Fibroblast of pulmonary artery (primary cell): ENCODE results near the gene JADE3.

Experiments
- DNase-seq: peaks from one replicate; pipeline ENCODE4 v3.0.0-alpha.2; 2010; ENCODE audit warnings: low read depth
- H3K4me3 ChIP-seq: replicated peaks from 2 replicates; pipeline ENCODE4 v1.5.1; 2011; ENCODE audit warnings: low read depth, mild to moderate bottlenecking, control low read depth, low read length, moderate library complexity
- TF ChIP-seq, protein P1 (sequence below): IDR thresholded peaks from 2 replicates; pipeline ENCODE4 v1.5.1; 2011; ENCODE audit warnings: mild to moderate bottlenecking, control low read depth, low read length, inconsistent platforms; ENCODE audit errors: missing control alignments

JADE3 gene

DNA sequence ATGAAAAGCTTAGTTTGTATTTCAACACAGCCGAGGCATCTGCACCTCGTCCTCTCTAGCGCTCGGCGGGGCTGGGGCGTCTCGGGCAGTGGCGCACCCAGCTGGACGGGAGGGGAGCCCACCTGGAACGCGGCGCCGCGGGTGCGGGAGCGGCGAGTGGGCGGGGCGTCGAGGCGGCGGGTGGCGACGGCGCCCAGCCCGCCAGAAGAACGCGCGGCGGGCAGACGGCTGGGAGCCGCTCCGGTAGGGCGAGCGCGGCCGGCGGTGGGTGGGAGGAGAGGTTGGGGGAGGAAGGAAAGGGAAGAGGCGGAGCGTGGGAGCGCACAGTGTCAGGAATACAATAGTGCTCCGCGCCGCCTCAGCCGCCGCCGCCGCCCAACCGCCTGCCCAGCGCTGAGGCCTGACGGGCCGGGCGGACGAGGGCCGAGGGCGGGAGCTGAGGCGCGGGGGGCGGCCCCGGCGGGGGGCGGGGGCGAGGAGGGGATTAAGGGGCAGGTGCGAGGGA lies at the start of gene JADE3:
Gene JADE3, plus strand, starts transcription at position 324 of the 505 bp plus-strand sequence. CDS start 72,474 bp downstream, outside the sequence.
- H3K4me3 ChIP-seq, result peak within 1 kb of the TSS; percentile 65
- peak; percentile 77 for DNase-seq
- TF ChIP-seq, protein P1, sequence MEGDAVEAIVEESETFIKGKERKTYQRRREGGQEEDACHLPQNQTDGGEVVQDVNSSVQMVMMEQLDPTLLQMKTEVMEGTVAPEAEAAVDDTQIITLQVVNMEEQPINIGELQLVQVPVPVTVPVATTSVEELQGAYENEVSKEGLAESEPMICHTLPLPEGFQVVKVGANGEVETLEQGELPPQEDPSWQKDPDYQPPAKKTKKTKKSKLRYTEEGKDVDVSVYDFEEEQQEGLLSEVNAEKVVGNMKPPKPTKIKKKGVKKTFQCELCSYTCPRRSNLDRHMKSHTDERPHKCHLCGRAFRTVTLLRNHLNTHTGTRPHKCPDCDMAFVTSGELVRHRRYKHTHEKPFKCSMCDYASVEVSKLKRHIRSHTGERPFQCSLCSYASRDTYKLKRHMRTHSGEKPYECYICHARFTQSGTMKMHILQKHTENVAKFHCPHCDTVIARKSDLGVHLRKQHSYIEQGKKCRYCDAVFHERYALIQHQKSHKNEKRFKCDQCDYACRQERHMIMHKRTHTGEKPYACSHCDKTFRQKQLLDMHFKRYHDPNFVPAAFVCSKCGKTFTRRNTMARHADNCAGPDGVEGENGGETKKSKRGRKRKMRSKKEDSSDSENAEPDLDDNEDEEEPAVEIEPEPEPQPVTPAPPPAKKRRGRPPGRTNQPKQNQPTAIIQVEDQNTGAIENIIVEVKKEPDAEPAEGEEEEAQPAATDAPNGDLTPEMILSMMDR, result no peak

DNA sequence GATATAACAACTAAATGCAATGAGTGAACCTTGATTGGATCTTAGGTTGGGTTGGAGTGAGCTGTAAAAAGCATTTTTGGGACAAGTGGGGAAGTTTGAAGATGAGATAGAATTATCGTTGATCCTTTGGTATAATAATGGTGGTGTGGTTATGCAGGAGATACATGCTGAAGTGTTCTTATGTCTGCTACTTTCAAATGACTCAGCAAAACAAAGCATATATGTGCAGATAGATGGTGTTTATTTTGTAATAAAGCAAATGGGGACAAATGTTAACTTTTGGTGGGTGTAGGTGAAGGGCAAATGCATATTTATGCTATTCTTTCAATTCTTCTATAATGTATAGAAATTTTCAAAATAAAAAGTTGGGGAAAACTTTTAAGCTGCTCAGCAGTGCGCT lies 49.1 kb upstream of the JADE3 start:
- DNase-seq, result no peak
- TF ChIP-seq, protein P1, result no peak
- H3K4me3 ChIP-seq, result no peak overlapping the region

DNA sequence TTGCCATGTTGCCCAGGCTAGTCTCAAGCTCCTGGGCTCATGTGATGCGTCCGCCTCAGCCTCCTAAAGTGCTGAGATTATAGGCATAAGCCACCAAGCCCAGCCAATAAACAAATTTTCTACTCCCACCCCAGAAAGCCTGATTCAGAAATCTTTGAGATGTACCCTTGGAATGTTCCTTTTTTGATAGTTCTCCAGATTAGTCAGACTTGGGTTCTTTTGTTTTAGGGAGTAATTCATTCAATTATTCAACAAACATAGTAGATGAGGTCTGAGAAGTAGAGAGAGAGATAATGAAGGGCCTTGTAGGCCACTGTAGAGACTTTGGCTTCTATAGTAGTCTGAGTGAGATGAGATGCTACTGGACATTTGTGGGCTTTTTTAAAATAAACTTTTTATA lies 47.6 kb upstream of the JADE3 start:
- no peak overlapping the region for H3K4me3 ChIP-seq
- peak; percentile 3 for DNase-seq
- TF ChIP-seq, protein P1, result no peak

DNA sequence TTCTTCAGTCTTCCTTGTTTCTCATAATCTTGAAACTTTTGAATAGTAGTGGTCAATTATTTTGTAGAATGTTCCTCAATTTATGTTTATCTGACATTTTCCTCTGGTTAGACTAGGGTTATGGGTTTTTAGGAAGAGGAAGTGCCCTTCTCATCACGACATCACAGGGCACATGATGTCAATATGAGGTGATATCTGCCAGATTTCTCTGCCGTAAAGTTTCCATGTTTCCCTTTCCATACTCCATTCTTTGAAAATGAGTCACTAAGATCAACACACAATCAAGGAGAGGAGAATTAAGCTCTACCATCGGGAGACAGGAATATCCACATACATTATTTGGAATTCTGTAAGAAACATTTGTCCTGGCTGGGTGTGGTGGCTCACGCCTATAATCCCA lies 46.9 kb upstream of the JADE3 start:
- DNase-seq, result peak; percentile 61
- TF ChIP-seq, protein P1, result no peak
- H3K4me3 ChIP-seq, result no peak overlapping the region

DNA sequence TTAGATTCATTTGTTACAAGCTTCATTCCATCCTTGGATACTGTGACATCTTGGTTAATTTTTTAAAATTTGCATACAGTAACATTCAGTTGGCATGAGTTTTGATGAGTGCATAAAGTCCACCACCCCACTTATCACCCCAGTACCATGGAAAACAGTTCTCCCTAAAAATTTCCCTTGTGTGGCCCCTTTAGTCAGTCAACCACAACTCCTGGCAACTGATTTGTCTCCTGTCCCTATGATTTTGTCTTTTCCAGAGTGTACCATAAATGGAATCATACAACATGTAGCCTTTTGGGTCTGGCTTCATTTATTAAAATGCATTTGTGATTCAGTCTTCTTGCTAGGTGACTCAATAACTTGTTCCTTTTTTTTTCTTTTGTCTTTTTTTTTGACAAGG lies 45.5 kb upstream of the JADE3 start:
- TF ChIP-seq, protein P1, result no peak
- no peak overlapping the region for H3K4me3 ChIP-seq

DNA sequence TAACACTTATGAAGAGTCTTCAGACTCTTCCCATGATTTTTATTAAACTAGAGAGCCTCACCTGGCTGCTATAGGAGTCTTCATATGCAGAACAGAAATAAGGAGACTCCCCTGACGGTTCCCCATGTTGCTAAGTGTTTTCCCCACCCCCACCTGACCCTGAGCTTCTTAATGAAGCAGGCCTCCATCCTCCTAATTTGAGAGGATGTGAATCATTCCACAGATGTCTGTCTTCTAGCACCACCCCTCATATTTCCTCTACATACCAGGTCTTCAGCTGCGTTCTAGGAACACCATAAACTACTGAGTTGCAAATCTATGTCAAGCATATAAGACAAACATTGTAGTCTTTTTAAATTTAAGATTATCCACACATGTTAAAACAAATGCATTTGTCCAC lies 38.5 kb upstream of the JADE3 start:
- no peak for DNase-seq
- H3K4me3 ChIP-seq, result no peak overlapping the region
- TF ChIP-seq, protein P1, result no peak

More for the DNA sequence above, 45.5 kb upstream of the JADE3 start:
- DNase-seq, result no peak

DNA sequence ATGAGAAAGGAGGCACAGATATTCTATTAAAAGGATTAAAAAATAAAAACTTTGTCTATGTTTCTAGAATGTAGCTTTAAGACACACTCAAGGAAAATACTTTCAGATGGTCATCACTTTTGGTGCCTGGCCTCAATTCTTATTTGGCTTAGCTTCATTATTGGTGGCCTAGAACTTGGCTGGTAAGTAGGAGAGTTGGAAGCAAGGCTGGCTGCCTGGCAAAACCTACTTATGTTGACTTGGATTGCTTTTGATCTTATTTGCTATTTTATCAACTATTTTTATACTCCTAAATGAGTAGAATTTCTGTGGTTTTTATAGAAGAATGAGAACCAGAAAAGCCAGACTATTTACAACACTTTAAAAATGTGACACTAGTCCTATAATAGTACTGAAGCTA lies 35.3 kb upstream of the JADE3 start:
- no peak for DNase-seq
- TF ChIP-seq, protein P1, result no peak
- no peak overlapping the region for H3K4me3 ChIP-seq
